Prostate gland (tissue), 2 donors: ENCODE data around the gene MSH2. TPM values are rescaled to one million over a fixed set of nuclear protein-coding genes. Genes with fewer than 3 reads are reported as not detected.
"Not testable (repeated sequence)": the region's sequence is repeated elsewhere in the genome, so short reads cannot be mapped to it uniquely, and the experiment has no call there.

Experiments
- DNase-seq: peaks from one replicate; pipeline ENCODE4 v3.0.0-alpha.2; 2019; ENCODE audit warnings: low spot score
- H3K27ac ChIP-seq, 2 donors: fragments of 200-600 bp; sonication (generic); 2 replicates each; pipeline ENCODE4 v1.5.1; 2017 to 2019
- H3K27me3 ChIP-seq: fragments of 200-600 bp; sonication (generic); replicated peaks from 2 replicates; pipeline ENCODE4 v1.5.1; 2019; ENCODE audit not compliant: insufficient read depth
- H3K36me3 ChIP-seq, 2 donors: fragments of 200-600 bp; sonication (generic); 1 replicate in 1 of 2; 2 replicates in 1 of 2; pipeline versions ENCODE4 v1.5.1 to v1.8.1; 2017 to 2019
- H3K4me1 ChIP-seq: fragments of 200-600 bp; sonication (generic); replicated peaks from 2 replicates; pipeline ENCODE4 v1.5.1; 2019
- H3K4me3 ChIP-seq, 2 donors: fragments of 200-600 bp; sonication (generic); 2 replicates each; pipeline ENCODE4 v1.5.1; 2017 to 2019
- H3K9me3 ChIP-seq: fragments of 200-600 bp; sonication (generic); 2 replicates; pipeline ENCODE4 v1.5.1; 2017
- CTCF ChIP-seq, 4 experiments: fragments of 200-600 bp in 2 of 4; fragments of 450-650 bp in 2 of 4; sonication (generic) in 2 of 4; IDR thresholded peaks; 1 replicate in 3 of 4; 2 replicates in 1 of 4; pipeline ENCODE4 v1.5.1; 2016 to 2019; ENCODE audit warnings: antibody characterized with exemption in 4 of 4, mild to moderate bottlenecking in 2 of 4, moderate library complexity in 2 of 4
- POLR2A ChIP-seq: fragments of 450-650 bp; IDR thresholded peaks from one replicate; pipeline ENCODE4 v1.6.1; 2016; ENCODE audit warnings: antibody characterized with exemption, mild to moderate bottlenecking
- POLR2AphosphoS5 ChIP-seq: sonication (generic); formaldehyde crosslinking; IDR thresholded peaks from one replicate; pipeline ENCODE4 v1.6.1; 2017; ENCODE audit warnings: antibody characterized with exemption
- WGBS: methylation state at CpG from one replicate; pipeline ENCODE4 v1.1.5; 2018; 5-methylcytosine and 5-hydroxymethylcytosine counted together
- intact Hi-C: fragments of 100-400 bp; cut with DNase I; formaldehyde crosslinking; loops from one replicate; pipeline ENCODE4 v1.14.2; 2022
- total RNA-seq, 2 donors: library from RNA; depleted of rRNA; stranded (reverse); fragments of >200 nt; gene quantifications; one replicate each; pipeline ENCODE4 v1.1.0, GENCODE V29; 2016

Gene MSH2
- total RNA-seq, 2 donors from 2014 or later: 14.0 to 17.9 TPM

GRCh38 chr2:47499621-47500309, 96.8 kb downstream of the MSH2 start:
- DNase-seq: no peak
- H3K9me3 ChIP-seq: no peaks in the 10 kb centered on the region
- H3K27ac ChIP-seq: no peak overlapping the region
- H3K27me3 ChIP-seq: no peaks in the 10 kb centered on the region
- no peaks in the 10 kb centered on the region for H3K36me3 ChIP-seq
- TF ChIP-seq CTCF (IDR thresholded peaks at IDR 0.05): no peak
- no peak for TF ChIP-seq POLR2A
- TF ChIP-seq POLR2AphosphoS5: no peak
- intact Hi-C loops: no loop called here
- H3K4me1 ChIP-seq: no peaks in the 10 kb centered on the region
- WGBS: 89% methylated on average over 7 of the region's 7 CpGs
- H3K4me3 ChIP-seq: no peak overlapping the region

GRCh38 chr2:47501374-47502200, 98.6 kb downstream of the MSH2 start:
- H3K4me1 ChIP-seq: no peaks in the 10 kb centered on the region
- no peaks in the 10 kb centered on the region for H3K9me3 ChIP-seq
- 74% methylated on average over 3 of the region's 3 CpGs for WGBS
- no peaks in the 10 kb centered on the region for H3K36me3 ChIP-seq
- no peak overlapping the region for H3K4me3 ChIP-seq
- TF ChIP-seq CTCF (IDR thresholded peaks at IDR 0.05) (no peak), POLR2AphosphoS5 (no peak), POLR2A (no peak)
- no peak overlapping the region for H3K27ac ChIP-seq
- no peaks in the 10 kb centered on the region for H3K27me3 ChIP-seq
- intact Hi-C loops: no loop called here
- no peak for DNase-seq

DNA sequence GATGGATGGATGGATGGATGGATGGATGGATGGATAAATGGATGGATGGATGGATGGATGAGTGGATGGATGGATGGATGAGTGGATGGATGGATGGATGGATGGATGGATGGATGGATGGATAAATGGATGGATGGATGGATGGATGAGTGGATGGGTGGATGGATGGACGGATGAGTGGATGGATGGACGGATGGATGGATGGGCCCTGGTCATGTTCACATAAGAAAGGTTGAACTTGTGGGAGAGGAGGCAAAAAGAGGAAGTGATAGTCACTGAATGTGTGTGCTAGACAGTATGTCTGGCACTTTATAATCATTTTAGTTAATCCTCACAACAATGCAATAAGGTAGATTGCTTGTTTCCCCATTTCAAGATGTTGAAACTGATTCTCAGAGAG, 99.5 kb downstream of the MSH2 start:
- WGBS: 93% methylated on average over 2 of the region's 2 CpGs
- H3K4me1 ChIP-seq, DNase-seq, H3K4me3 ChIP-seq, H3K36me3 ChIP-seq, H3K9me3 ChIP-seq, H3K27ac ChIP-seq, H3K27me3 ChIP-seq, intact Hi-C loops: not testable (repeated sequence)

GRCh38 chr2:47503481-47504070, 100.6 kb downstream of the MSH2 start:
- Histone ChIP-seq H3K9me3 (no peaks in the 10 kb centered on the region), H3K4me1 (no peaks in the 10 kb centered on the region), H3K27ac (no peak overlapping the region), H3K27me3 (no peaks in the 10 kb centered on the region), H3K4me3 (no peak overlapping the region), H3K36me3 (no peaks in the 10 kb centered on the region)
- TF ChIP-seq CTCF (IDR thresholded peaks at IDR 0.05) (no peak), POLR2AphosphoS5 (no peak)
- intact Hi-C loops: no loop called here
- DNase-seq: no peak
- 98% methylated on average over 7 of the region's 8 CpGs for WGBS

DNA sequence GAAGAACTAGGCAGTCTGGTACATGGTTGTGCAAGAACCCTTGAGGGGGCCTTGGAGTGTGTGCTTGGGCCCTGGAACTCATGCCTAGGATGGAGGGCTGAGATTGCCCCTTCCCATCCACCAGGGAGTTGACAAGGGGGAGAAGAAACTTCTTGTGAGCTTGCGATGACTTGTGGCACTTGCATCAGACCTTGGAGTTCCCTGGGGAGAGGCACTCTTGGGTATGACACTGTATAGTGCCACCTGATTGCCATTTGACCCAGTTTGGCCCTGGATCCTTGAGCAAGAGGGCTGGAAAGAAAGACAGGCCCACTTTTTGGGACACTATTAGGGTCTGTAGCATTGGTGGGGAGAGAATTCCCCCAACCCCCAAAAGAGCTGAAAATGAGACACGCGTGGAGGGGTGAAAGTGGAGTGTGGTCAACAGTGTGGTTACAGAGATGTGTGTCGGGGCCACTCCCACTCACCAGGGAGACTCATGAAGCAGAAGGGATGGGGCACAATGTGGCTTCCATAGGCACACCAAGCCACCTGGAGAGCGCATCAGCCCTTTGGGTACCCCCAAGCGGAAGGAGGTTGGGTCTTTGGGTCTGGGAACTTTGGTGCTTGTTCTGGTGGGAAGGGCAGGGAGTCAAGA, 101.3 kb downstream of the MSH2 start:
- intact Hi-C loops: no loop called here
- Histone ChIP-seq H3K27ac (no peak overlapping the region), H3K27me3 (no peaks in the 10 kb centered on the region), H3K9me3 (no peaks in the 10 kb centered on the region), H3K4me3 (no peak overlapping the region), H3K4me1 (no peaks in the 10 kb centered on the region), H3K36me3 (no peaks in the 10 kb centered on the region)
- TF ChIP-seq POLR2A (no peak), CTCF (IDR thresholded peaks at IDR 0.05) (no peak), POLR2AphosphoS5 (no peak)
- DNase-seq: no peak
- WGBS: 95% methylated on average over 6 of the region's 6 CpGs
